A549 (cell line): ENCODE results near the gene MED13L. TPM values are rescaled to one million over a fixed set of nuclear protein-coding genes. Genes with fewer than 3 reads are reported as not detected.

Experiments used
- ATAC-seq, 2 experiments: fragments of 200-7000 bp in 1 of 2; fragments of >200 bp in 1 of 2; cut with Nextera tagmentation in 1 of 2; cut with Tn5 transposase in 1 of 2; 3 replicates each; pipeline versions ENCODE4 v1.8.0 to v1.9.1; 2018 to 2020; ENCODE audit warnings: mild to moderate bottlenecking in 1 of 2, moderate library complexity in 1 of 2
- CTCF ChIA-PET: fragments of 300-600 bp; sonication (Branson Sonifier 250); formaldehyde crosslinking; extraction: SDS; loops from one replicate; lab custom pipeline; 2021; ENCODE audit warnings: antibody characterized with exemption, inconsistent platforms; lab: Yijun Ruan, JAX
- POLR2A ChIA-PET: fragments of 350-600 bp; formaldehyde crosslinking; extraction: SDS; loops from one replicate; lab custom pipeline; 2021; ENCODE audit warnings: antibody characterized with exemption, inconsistent platforms; lab: Yijun Ruan, JAX
- DNase-seq, 2 experiments: peaks; one replicate each; pipeline versions ENCODE4 v3.0.0 to v3.0.0-alpha.2; 2011 to 2016; ENCODE audit warnings: low read depth in 1 of 2, low spot score in 1 of 2
- FAIRE-seq: peaks from 2 replicates; lab custom pipeline; 2011; peaks lifted over from hg19 to GRCh38; lab: Jason Lieb, UNC
- H3K27ac ChIP-seq, 2 experiments: fragments of >200 bp; sonication (Bioruptor Twin); formaldehyde crosslinking; 3 replicates each; pipeline ENCODE4 v1.5.1; 2016 to 2017
- H3K4me1 ChIP-seq: fragments of >200 bp; sonication (Bioruptor Twin); formaldehyde crosslinking; 3 replicates; pipeline ENCODE4 v1.6.1; 2016
- H3K4me2 ChIP-seq: fragments of >200 bp; sonication (Bioruptor Twin); formaldehyde crosslinking; 3 replicates; pipeline ENCODE4 v1.6.1; 2016
- H3K4me3 ChIP-seq: fragments of >200 bp; sonication (Bioruptor Twin); formaldehyde crosslinking; 3 replicates; pipeline ENCODE4 v1.5.1; 2016
- H3K9me3 ChIP-seq: fragments of >200 bp; sonication (Bioruptor Twin); formaldehyde crosslinking; 3 replicates; pipeline ENCODE4 v1.6.1; 2016
- BHLHE40 ChIP-seq: IDR thresholded peaks from 2 replicates; pipeline ENCODE4 v1.6.1; 2012; ENCODE audit warnings: low read depth, low read length, inconsistent platforms
- CEBPB ChIP-seq, 2 experiments: fragments of >200 bp in 1 of 2; sonication (Bioruptor Twin) in 1 of 2; formaldehyde crosslinking in 1 of 2; IDR thresholded peaks; 2 replicates each; pipeline ENCODE4 v1.6.1; 2012 to 2016
- CHD2 ChIP-seq: fragments of 150-350 bp; IDR thresholded peaks from 2 replicates; pipeline ENCODE4 v1.6.1; 2014; ENCODE audit warnings: low read length; ENCODE audit not compliant: partially characterized antibody
- CHD4 ChIP-seq: fragments of 200-600 bp; sonication (generic); IDR thresholded peaks from 2 replicates; pipeline ENCODE4 v1.6.1; 2016; ENCODE audit warnings: antibody characterized with exemption, mild to moderate bottlenecking, borderline replicate concordance
- E2F6 ChIP-seq: IDR thresholded peaks from 2 replicates; pipeline ENCODE4 v1.6.1; 2012; ENCODE audit warnings: low read depth, borderline replicate concordance
- EHF ChIP-seq: fragments of 250-450 bp; sonication (Bioruptor Pico); IDR thresholded peaks from 2 replicates; pipeline ENCODE4 v1.5.0; 2020; ENCODE audit warnings: mild to moderate bottlenecking
- ELK1 ChIP-seq: fragments of 150-350 bp; IDR thresholded peaks from 2 replicates; pipeline ENCODE4 v1.6.1; 2014; ENCODE audit warnings: low read depth, mild to moderate bottlenecking, low read length
- EP300 ChIP-seq, 2 experiments: fragments of >200 bp; sonication (Bioruptor Twin); formaldehyde crosslinking; IDR thresholded peaks; 2 replicates in 1 of 2; 3 replicates in 1 of 2; pipeline ENCODE4 v1.6.1; 2016 to 2017
- ESRRA ChIP-seq: fragments of 150-350 bp; IDR thresholded peaks from 2 replicates; pipeline ENCODE4 v1.6.1; 2014; ENCODE audit warnings: mild to moderate bottlenecking, low read length, borderline replicate concordance
- FOSL2 ChIP-seq, 2 experiments: fragments of 450-650 bp in 1 of 2; fragments of >200 bp in 1 of 2; sonication (Bioruptor Twin) in 1 of 2; formaldehyde crosslinking; IDR thresholded peaks; 2 replicates each; pipeline versions ENCODE4 v1.5.0 to v1.6.1; 2016 to 2020; ENCODE audit warnings: mild to moderate bottlenecking in 1 of 2, moderate library complexity in 1 of 2
- GATA3 ChIP-seq: IDR thresholded peaks from 2 replicates; pipeline ENCODE4 v1.6.1; 2012; ENCODE audit warnings: borderline replicate concordance
- HEYL ChIP-seq: fragments of 250-450 bp; sonication (Bioruptor Pico); IDR thresholded peaks from 2 replicates; pipeline ENCODE4 v1.8.0; 2021; ENCODE audit warnings: mild to moderate bottlenecking, moderate library complexity
- JUNB ChIP-seq: fragments of >200 bp; sonication (Bioruptor Twin); formaldehyde crosslinking; IDR thresholded peaks from 2 replicates; pipeline ENCODE4 v1.6.1; 2016
- MAZ ChIP-seq: fragments of 150-350 bp; IDR thresholded peaks from 2 replicates; pipeline ENCODE4 v1.6.1; 2014; ENCODE audit warnings: antibody characterized with exemption, low read depth, low read length, borderline replicate concordance
- NFE2L2 ChIP-seq: fragments of 150-350 bp; conservative IDR thresholded peaks from 2 replicates; pipeline ENCODE4 v1.6.1; 2014; ENCODE audit warnings: low read length
- POLR2A ChIP-seq: IDR thresholded peaks from 2 replicates; pipeline ENCODE4 v1.6.1; 2012; ENCODE audit warnings: mild to moderate bottlenecking, low read length
- RAD21 ChIP-seq, 2 experiments: fragments of >200 bp in 1 of 2; sonication (Bioruptor Twin) in 1 of 2; formaldehyde crosslinking in 1 of 2; IDR thresholded peaks in 1 of 2; conservative IDR thresholded peaks in 1 of 2; 2 replicates in 1 of 2; 3 replicates in 1 of 2; pipeline ENCODE4 v1.6.1; 2012 to 2018; ENCODE audit warnings: inconsistent platforms in 1 of 2
- RARB ChIP-seq: fragments of 250-450 bp; sonication (Bioruptor Pico); IDR thresholded peaks from 2 replicates; pipeline ENCODE4 v1.8.0; 2021; ENCODE audit warnings: mild to moderate bottlenecking, moderate library complexity
- RNF2 ChIP-seq: fragments of 200-600 bp; sonication (generic); IDR thresholded peaks from 2 replicates; pipeline ENCODE4 v1.6.1; 2016; ENCODE audit warnings: low read depth, mild to moderate bottlenecking, antibody characterized with exemption, moderate library complexity, borderline replicate concordance
- USF2 ChIP-seq: fragments of 450-650 bp; IDR thresholded peaks from 2 replicates; pipeline ENCODE4 v1.6.1; 2014; ENCODE audit warnings: antibody characterized with exemption
- WGBS: methylation state at CpG from one replicate; pipeline ENCODE4 v1.1.6; 2017; ENCODE audit errors: missing lambda C conversion rate; 5-methylcytosine and 5-hydroxymethylcytosine counted together
- polyA plus RNA-seq, 4 experiments: library from polyadenylated mRNA; depleted of rRNA in 3 of 4; stranded (reverse); fragments of >200 nt; fragmentation: RNase III in 1 of 4; extraction: RNeasy Plus Mini Kit Qiagen cat#74134 plus additional on column Dnase treatment in 1 of 4; gene quantifications; 2 replicates in 3 of 4; 3 replicates in 1 of 4; pipeline ENCODE4 v1.2.3, GENCODE V29; 2011 to 2017
- TF ChIP-seq, protein P1 (sequence below): IDR thresholded peaks from 2 replicates; pipeline ENCODE4 v1.6.1; 2012
- TF ChIP-seq, protein P2 (sequence below): fragments of >200 bp; sonication (Bioruptor Twin); formaldehyde crosslinking; IDR thresholded peaks from 2 replicates; pipeline ENCODE4 v1.6.1; 2016
- TF ChIP-seq, protein P3 (sequence below): fragments of 250-450 bp; sonication (Bioruptor Pico); IDR thresholded peaks from 2 replicates; pipeline ENCODE4 v1.5.0; 2021; ENCODE audit warnings: mild to moderate bottlenecking, moderate library complexity, borderline replicate concordance

Gene MED13L
- polyA plus RNA-seq, 2 of the 4 experiments (the other 2 are of a cell fraction), result 23.2 to 134 TPM

GRCh38 chr12:116319898-116320621, 42.6 kb upstream of the MED13L start:
- DNase-seq (no peak), FAIRE-seq (no peak), ATAC-seq (no peak)
- WGBS, result 83% methylated on average over 16 of the region's 16 CpGs
- TF ChIP-seq FOSL2 (IDR thresholded peaks at IDR 0.05) (no peak), FOSL2 (CRISPR knock-in tag; IDR thresholded peaks at IDR 0.05) (no peak), USF2 (no peak), RAD21 (conservative IDR thresholded peaks at IDR 0.05 in 1 of 2, IDR thresholded peaks at IDR 0.05 in 1 of 2) (no peak), MAZ (no peak), CHD4 (no peak), BHLHE40 (no peak), NFE2L2 (no peak), E2F6 (no peak), JUNB (no peak), HEYL (CRISPR knock-in tag) (no peak), EHF (CRISPR knock-in tag) (no peak), RARB (CRISPR knock-in tag) (no peak), ESRRA (no peak), RNF2 (no peak), CEBPB (IDR thresholded peaks at IDR 0.05) (no peak), GATA3 (no peak), CHD2 (no peak), POLR2A (no peak)
- TF ChIP-seq, protein P1, sequence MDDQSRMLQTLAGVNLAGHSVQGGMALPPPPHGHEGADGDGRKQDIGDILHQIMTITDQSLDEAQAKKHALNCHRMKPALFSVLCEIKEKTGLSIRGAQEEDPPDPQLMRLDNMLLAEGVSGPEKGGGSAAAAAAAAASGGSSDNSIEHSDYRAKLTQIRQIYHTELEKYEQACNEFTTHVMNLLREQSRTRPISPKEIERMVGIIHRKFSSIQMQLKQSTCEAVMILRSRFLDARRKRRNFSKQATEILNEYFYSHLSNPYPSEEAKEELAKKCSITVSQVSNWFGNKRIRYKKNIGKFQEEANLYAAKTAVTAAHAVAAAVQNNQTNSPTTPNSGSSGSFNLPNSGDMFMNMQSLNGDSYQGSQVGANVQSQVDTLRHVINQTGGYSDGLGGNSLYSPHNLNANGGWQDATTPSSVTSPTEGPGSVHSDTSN, result no peak
- TF ChIP-seq, protein P2, sequence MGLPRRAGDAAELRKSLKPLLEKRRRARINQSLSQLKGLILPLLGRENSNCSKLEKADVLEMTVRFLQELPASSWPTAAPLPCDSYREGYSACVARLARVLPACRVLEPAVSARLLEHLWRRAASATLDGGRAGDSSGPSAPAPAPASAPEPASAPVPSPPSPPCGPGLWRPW, result no peak
- no peak overlapping the region for H3K4me3 ChIP-seq
- no peak overlapping the region for H3K4me2 ChIP-seq
- no peak overlapping the region for H3K27ac ChIP-seq
- no peaks in the 10 kb centered on the region for H3K4me1 ChIP-seq
- POLR2A ChIA-PET, result no interaction called here
- CTCF ChIA-PET, result no interaction called here
- H3K9me3 ChIP-seq, result no peaks in the 10 kb centered on the region

DNA sequence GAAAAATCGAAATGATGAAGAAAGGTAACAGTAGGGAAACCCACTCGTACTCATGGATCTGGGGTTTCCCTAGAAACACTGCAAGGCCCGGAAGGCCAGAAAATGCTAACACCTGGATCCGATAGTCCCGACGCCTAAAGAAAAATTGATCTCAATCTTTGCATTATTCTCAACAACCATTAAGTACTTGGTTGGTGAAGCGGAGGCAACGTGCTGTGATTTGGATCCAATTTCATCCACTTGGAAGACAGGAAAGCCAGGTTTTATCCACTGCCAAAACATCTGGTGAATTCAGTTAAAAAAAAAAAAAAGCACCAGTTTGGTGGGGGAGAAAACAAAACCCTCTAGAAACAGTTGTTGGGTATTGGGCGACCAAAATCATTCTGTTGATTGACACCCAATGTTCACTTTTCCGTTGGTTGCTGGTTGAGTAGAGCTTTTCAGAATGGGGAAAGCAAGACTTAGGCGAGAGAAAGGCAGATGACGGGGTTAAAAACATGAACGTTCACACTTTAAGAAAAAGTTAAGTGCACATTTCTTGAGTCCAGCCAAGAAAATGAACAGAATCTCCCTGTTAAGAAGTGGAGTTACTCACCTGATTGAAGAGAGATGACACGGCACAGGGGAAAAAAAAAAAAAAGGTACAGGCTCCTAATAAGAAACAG, 41.9 kb upstream of the MED13L start:
- ChIA-PET POLR2A (no interaction called here), CTCF (no interaction called here)
- ATAC-seq (no peak), FAIRE-seq (no peak), DNase-seq (no peak)
- Histone ChIP-seq H3K4me1 (no peaks in the 10 kb centered on the region), H3K4me2 (no peak overlapping the region), H3K27ac (no peak overlapping the region), H3K9me3 (no peaks in the 10 kb centered on the region), H3K4me3 (no peak overlapping the region)
- 86% methylated on average over 14 of the region's 14 CpGs for WGBS
- TF ChIP-seq CEBPB (IDR thresholded peaks at IDR 0.05), result no peak
- no peak for TF ChIP-seq EP300 (IDR thresholded peaks at IDR 0.05)
- TF ChIP-seq ELK1, result no peak
- TF ChIP-seq, protein P3, sequence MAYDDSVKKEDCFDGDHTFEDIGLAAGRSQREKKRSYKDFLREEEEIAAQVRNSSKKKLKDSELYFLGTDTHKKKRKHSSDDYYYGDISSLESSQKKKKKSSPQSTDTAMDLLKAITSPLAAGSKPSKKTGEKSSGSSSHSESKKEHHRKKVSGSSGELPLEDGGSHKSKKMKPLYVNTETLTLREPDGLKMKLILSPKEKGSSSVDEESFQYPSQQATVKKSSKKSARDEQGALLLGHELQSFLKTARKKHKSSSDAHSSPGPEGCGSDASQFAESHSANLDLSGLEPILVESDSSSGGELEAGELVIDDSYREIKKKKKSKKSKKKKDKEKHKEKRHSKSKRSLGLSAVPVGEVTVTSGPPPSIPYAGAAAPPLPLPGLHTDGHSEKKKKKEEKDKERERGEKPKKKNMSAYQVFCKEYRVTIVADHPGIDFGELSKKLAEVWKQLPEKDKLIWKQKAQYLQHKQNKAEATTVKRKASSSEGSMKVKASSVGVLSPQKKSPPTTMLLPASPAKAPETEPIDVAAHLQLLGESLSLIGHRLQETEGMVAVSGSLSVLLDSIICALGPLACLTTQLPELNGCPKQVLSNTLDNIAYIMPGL, result no peak
